ENCODE results near the gene SKAP1.
"Not testable (repeated sequence)": the region's sequence is repeated elsewhere in the genome, so short reads cannot be mapped to it uniquely, and the experiment has no call there.

The SKAP1 gene

GRCh38 chr17:48250949-48251348, 179.1 kb downstream of the SKAP1 start:
- H3K4me1 ChIP-seq (ENCODE audit: low read length) = no peaks in the 10 kb centered on the region
- TF ChIP-seq CTCF (IDR thresholded peaks at IDR 0.05; ENCODE audit: low read length) (no peak), EZH2 (optimal IDR thresholded peaks at IDR 0.05; ENCODE audit: low read depth, low read length) (no peak), EZH2phosphoT487 (IDR thresholded peaks at IDR 0.05; ENCODE audit: low read length) (no peak)
- no peaks in the 10 kb centered on the region for H4K20me1 ChIP-seq (ENCODE audit: insufficient read depth, low read length)
- H2AFZ ChIP-seq (ENCODE audit: low read length) = no peak overlapping the region
- no peak overlapping the region for H3K9ac ChIP-seq (ENCODE audit: low read length)
- H3K27me3 ChIP-seq (replicated peaks; ENCODE audit: insufficient read depth, low read length) = no peaks in the 10 kb centered on the region
- H3F3A ChIP-seq (ENCODE audit: insufficient read depth, low read length) = no peaks in the 10 kb centered on the region
- no peaks in the 10 kb centered on the region for H3K9me2 ChIP-seq (replicated peaks; ENCODE audit: insufficient read depth, low read length)
- no peak overlapping the region for H3K27ac ChIP-seq (ENCODE audit: low read length)
- DNase-seq = no peak
- H3K4me3 ChIP-seq (ENCODE audit: low read length) = no peak overlapping the region
- H3K9me3 ChIP-seq (replicated peaks; ENCODE audit: insufficient read depth, low read length) = no peaks in the 10 kb centered on the region
- no peaks in the 10 kb centered on the region for H3K36me3 ChIP-seq (replicated peaks; ENCODE audit: insufficient read depth, low read length)
- H3K4me2 ChIP-seq (ENCODE audit: low read depth, low read length) = no peak overlapping the region
- no peaks in the 10 kb centered on the region for H3K79me2 ChIP-seq (ENCODE audit: low read length)

- H3K27ac ChIP-seq (ENCODE audit: low read length); H3K4me3 ChIP-seq (ENCODE audit: low read length); H3K9me2 ChIP-seq (replicated peaks; ENCODE audit: insufficient read depth, low read length); H3K27me3 ChIP-seq (replicated peaks; ENCODE audit: insufficient read depth, low read length); DNase-seq; H2AFZ ChIP-seq (ENCODE audit: low read length); H3K36me3 ChIP-seq (replicated peaks; ENCODE audit: insufficient read depth, low read length); H3F3A ChIP-seq (ENCODE audit: insufficient read depth, low read length); H3K9ac ChIP-seq (ENCODE audit: low read length); H3K4me1 ChIP-seq (ENCODE audit: low read length); H3K79me2 ChIP-seq (ENCODE audit: low read length); H3K4me2 ChIP-seq (ENCODE audit: low read depth, low read length); H4K20me1 ChIP-seq (ENCODE audit: insufficient read depth, low read length); H3K9me3 ChIP-seq (replicated peaks; ENCODE audit: insufficient read depth, low read length): not testable (repeated sequence)
Measured at GRCh38 chr17:48250059-48250458, 180.0 kb downstream of the SKAP1 start.

- H3K4me1 ChIP-seq (ENCODE audit: low read length) = peaks cover 16% of the 10 kb centered on the region
Measured at GRCh38 chr17:48247603-48248002, 182.4 kb downstream of the SKAP1 start.

More at GRCh38 chr17:48247603-48248002, 182.4 kb downstream of the SKAP1 start:
- no peak for DNase-seq
- Histone ChIP-seq H3K9ac (ENCODE audit: low read length) (no peak overlapping the region), H3K27me3 (replicated peaks; ENCODE audit: insufficient read depth, low read length) (no peaks in the 10 kb centered on the region), H4K20me1 (ENCODE audit: insufficient read depth, low read length) (no peaks in the 10 kb centered on the region), H3K79me2 (ENCODE audit: low read length) (no peaks in the 10 kb centered on the region), H2AFZ (ENCODE audit: low read length) (no peak overlapping the region), H3K9me3 (replicated peaks; ENCODE audit: insufficient read depth, low read length) (no peaks in the 10 kb centered on the region), H3K4me2 (ENCODE audit: low read depth, low read length) (no peak overlapping the region), H3K36me3 (replicated peaks; ENCODE audit: insufficient read depth, low read length) (no peaks in the 10 kb centered on the region), H3K9me2 (replicated peaks; ENCODE audit: insufficient read depth, low read length) (no peaks in the 10 kb centered on the region), H3K4me3 (ENCODE audit: low read length) (no peak overlapping the region), H3F3A (ENCODE audit: insufficient read depth, low read length) (0 out of 2 replicates have a peak, but pooled peaks cover 6% of the 10 kb centered on the region), H3K27ac (ENCODE audit: low read length) (no peak overlapping the region)
- TF ChIP-seq CTCF (IDR thresholded peaks at IDR 0.05; ENCODE audit: low read length) (no peak), EZH2 (optimal IDR thresholded peaks at IDR 0.05; ENCODE audit: low read depth, low read length) (no peak), EZH2phosphoT487 (IDR thresholded peaks at IDR 0.05; ENCODE audit: low read length) (no peak)
